Measurements from ENCODE around the gene PPM1B. TPM values are rescaled to one million over a fixed set of nuclear protein-coding genes. Genes with fewer than 3 reads are reported as not detected.

The PPM1B gene
- total and polyA plus RNA-seq, 2 of the 13 experiments (the other 11 are each of a cell fraction or from before 2014, with no cell fraction given), result 24.4 to 25.0 TPM

GRCh38 chr2:44167908-44168680 is 581 bp upstream of the PPM1B start (continued):
- no peak; the same call in 1 of the 2 replicates for TF ChIP-seq SIN3A (IDR thresholded peaks at IDR 0.05; ENCODE audit: borderline replicate concordance, low read depth, low read length)
- TF ChIP-seq SNAPC4 (CRISPR knock-in tag; IDR thresholded peaks at IDR 0.05), result no peak; the same call in 1 of the 2 replicates
- TF ChIP-seq, protein P1, sequence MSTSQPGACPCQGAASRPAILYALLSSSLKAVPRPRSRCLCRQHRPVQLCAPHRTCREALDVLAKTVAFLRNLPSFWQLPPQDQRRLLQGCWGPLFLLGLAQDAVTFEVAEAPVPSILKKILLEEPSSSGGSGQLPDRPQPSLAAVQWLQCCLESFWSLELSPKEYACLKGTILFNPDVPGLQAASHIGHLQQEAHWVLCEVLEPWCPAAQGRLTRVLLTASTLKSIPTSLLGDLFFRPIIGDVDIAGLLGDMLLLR (CRISPR knock-in tag; IDR thresholded peaks at IDR 0.05), result no peak
- TF ChIP-seq ZNF350 (CRISPR knock-in tag; IDR thresholded peaks at IDR 0.05; ENCODE audit: borderline replicate concordance, low read depth), result peak; percentile 88
- TF ChIP-seq ZBTB38 (CRISPR knock-in tag; IDR thresholded peaks at IDR 0.05), result peak; percentile 70
- TF ChIP-seq ZNF513 (CRISPR knock-in tag; conservative IDR thresholded peaks at IDR 0.05), result no peak
- TF ChIP-seq ZNF850 (CRISPR knock-in tag; conservative IDR thresholded peaks at IDR 0.05), result no peak
- TF ChIP-seq, protein P2, sequence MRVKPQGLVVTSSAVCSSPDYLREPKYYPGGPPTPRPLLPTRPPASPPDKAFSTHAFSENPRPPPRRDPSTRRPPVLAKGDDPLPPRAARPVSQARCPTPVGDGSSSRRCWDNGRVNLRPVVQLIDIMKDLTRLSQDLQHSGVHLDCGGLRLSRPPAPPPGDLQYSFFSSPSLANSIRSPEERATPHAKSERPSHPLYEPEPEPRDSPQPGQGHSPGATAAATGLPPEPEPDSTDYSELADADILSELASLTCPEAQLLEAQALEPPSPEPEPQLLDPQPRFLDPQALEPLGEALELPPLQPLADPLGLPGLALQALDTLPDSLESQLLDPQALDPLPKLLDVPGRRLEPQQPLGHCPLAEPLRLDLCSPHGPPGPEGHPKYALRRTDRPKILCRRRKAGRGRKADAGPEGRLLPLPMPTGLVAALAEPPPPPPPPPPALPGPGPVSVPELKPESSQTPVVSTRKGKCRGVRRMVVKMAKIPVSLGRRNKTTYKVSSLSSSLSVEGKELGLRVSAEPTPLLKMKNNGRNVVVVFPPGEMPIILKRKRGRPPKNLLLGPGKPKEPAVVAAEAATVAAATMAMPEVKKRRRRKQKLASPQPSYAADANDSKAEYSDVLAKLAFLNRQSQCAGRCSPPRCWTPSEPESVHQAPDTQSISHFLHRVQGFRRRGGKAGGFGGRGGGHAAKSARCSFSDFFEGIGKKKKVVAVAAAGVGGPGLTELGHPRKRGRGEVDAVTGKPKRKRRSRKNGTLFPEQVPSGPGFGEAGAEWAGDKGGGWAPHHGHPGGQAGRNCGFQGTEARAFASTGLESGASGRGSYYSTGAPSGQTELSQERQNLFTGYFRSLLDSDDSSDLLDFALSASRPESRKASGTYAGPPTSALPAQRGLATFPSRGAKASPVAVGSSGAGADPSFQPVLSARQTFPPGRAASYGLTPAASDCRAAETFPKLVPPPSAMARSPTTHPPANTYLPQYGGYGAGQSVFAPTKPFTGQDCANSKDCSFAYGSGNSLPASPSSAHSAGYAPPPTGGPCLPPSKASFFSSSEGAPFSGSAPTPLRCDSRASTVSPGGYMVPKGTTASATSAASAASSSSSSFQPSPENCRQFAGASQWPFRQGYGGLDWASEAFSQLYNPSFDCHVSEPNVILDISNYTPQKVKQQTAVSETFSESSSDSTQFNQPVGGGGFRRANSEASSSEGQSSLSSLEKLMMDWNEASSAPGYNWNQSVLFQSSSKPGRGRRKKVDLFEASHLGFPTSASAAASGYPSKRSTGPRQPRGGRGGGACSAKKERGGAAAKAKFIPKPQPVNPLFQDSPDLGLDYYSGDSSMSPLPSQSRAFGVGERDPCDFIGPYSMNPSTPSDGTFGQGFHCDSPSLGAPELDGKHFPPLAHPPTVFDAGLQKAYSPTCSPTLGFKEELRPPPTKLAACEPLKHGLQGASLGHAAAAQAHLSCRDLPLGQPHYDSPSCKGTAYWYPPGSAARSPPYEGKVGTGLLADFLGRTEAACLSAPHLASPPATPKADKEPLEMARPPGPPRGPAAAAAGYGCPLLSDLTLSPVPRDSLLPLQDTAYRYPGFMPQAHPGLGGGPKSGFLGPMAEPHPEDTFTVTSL (CRISPR knock-in tag; IDR thresholded peaks at IDR 0.05; ENCODE audit: borderline replicate concordance), result peak; percentile 26; the same call in 1 of the 2 replicates
- peak; percentile 66; the same call in 1 of the 2 replicates for TF ChIP-seq AFF4 (CRISPR knock-in tag; IDR thresholded peaks at IDR 0.05)
- no peak for TF ChIP-seq JUNB (CRISPR knock-in tag; IDR thresholded peaks at IDR 0.05; ENCODE audit: borderline replicate concordance)
